SK-N-SH (cell line): Measurements from ENCODE around the gene WNT16. TPM values are rescaled to one million over a fixed set of nuclear protein-coding genes. Genes with fewer than 3 reads are reported as not detected.

Experiments used
- CTCF ChIA-PET: fragments of 300-600, 350-600 bp; formaldehyde crosslinking; extraction: SDS; loops from one replicate; lab custom pipeline; 2021; lab: Yijun Ruan, JAX
- POLR2A ChIA-PET: fragments of 350-600 bp; sonication (Branson Sonifier 250); formaldehyde crosslinking; extraction: SDS; loops from one replicate; lab custom pipeline; 2020; ENCODE audit warnings: antibody characterized with exemption, inconsistent platforms; lab: Yijun Ruan, JAX
- DNase-seq: peaks from one replicate; pipeline ENCODE4 v3.0.0; 2012
- H2AFZ ChIP-seq: fragments of 200-600 bp; sonication (generic); 2 replicates; pipeline ENCODE4 v1.8.1; 2016; ENCODE audit warnings: antibody characterized with exemption, mild to moderate bottlenecking, low read depth
- H3F3A ChIP-seq: fragments of 200-600 bp; sonication (generic); replicated peaks from 2 replicates; pipeline ENCODE3; 2016; ENCODE audit warnings: antibody characterized with exemption, mild to moderate bottlenecking; ENCODE audit not compliant: insufficient read depth
- H3K27ac ChIP-seq, 2 experiments: fragments of 200-500 bp in 1 of 2; fragments of 200-600 bp in 1 of 2; sonication (Bioruptor generic) in 1 of 2; sonication (generic), shearing (Covaris generic) in 1 of 2; 2 replicates each; pipeline versions ENCODE4 v1.5.1 to v1.6.1; 2014 to 2016; ENCODE audit warnings: low read depth in 2 of 2, inconsistent platforms in 1 of 2, low read length in 1 of 2, mild to moderate bottlenecking in 1 of 2, mixed read lengths in 1 of 2
- H3K27me3 ChIP-seq: fragments of 200-600 bp; sonication (generic), shearing (Covaris generic); 2 replicates; pipeline ENCODE4 v1.6.1; 2016; ENCODE audit warnings: mixed run types; ENCODE audit not compliant: insufficient read depth
- H3K36me3 ChIP-seq, 2 experiments: fragments of 200-500 bp in 1 of 2; fragments of 200-600 bp in 1 of 2; sonication (Bioruptor generic) in 1 of 2; sonication (generic) in 1 of 2; replicated peaks in 1 of 2; 2 replicates each; pipeline versions ENCODE3 to v1.5.1; 2014 to 2016; ENCODE audit warnings: low read length in 1 of 2, mild to moderate bottlenecking in 1 of 2; ENCODE audit not compliant: insufficient read depth in 2 of 2, control insufficient read depth in 1 of 2
- H3K4me1 ChIP-seq, 2 experiments: fragments of 200-500 bp in 1 of 2; fragments of 200-600 bp in 1 of 2; sonication (Bioruptor generic) in 1 of 2; sonication (generic), shearing (Covaris generic) in 1 of 2; 2 replicates each; pipeline versions ENCODE4 v1.5.1 to v1.6.1; 2014 to 2016; ENCODE audit warnings: low read depth in 1 of 2, low read length in 1 of 2, mixed run types in 1 of 2; ENCODE audit not compliant: insufficient read depth in 2 of 2, control insufficient read depth in 1 of 2
- H3K4me2 ChIP-seq: fragments of 200-600 bp; sonication (generic), shearing (Covaris generic); 2 replicates; pipeline ENCODE4 v1.6.1; 2017; ENCODE audit warnings: mixed run types
- H3K4me3 ChIP-seq, 2 experiments: fragments of 200-500 bp in 1 of 2; fragments of 200-600 bp in 1 of 2; sonication (Bioruptor generic) in 1 of 2; sonication (generic), shearing (Covaris generic) in 1 of 2; 2 replicates each; pipeline versions ENCODE4 v1.5.1 to v1.8.1; 2014 to 2016; ENCODE audit warnings: low read depth in 2 of 2, inconsistent platforms in 1 of 2, low read length in 1 of 2, mild to moderate bottlenecking in 1 of 2, mixed read lengths in 1 of 2, moderate library complexity in 1 of 2
- H3K79me2 ChIP-seq: fragments of 200-600 bp; sonication (generic); 2 replicates; pipeline ENCODE4 v1.8.1; 2017; ENCODE audit warnings: mild to moderate bottlenecking; ENCODE audit not compliant: insufficient read depth
- H3K9ac ChIP-seq: fragments of 200-600 bp; sonication (generic); 2 replicates; pipeline ENCODE4 v1.6.1; 2017; ENCODE audit warnings: mixed run types
- H3K9me2 ChIP-seq: fragments of 200-600 bp; sonication (generic); 2 replicates; pipeline ENCODE4 v1.6.1; 2017; ENCODE audit warnings: mixed run types
- H3K9me3 ChIP-seq: fragments of 200-600 bp; sonication (generic); 2 replicates; pipeline ENCODE4 v1.6.1; 2017; ENCODE audit warnings: mixed run types, mild to moderate bottlenecking, moderate library complexity
- H4K20me1 ChIP-seq: fragments of 200-600 bp; sonication (generic); 2 replicates; pipeline ENCODE4 v1.6.1; 2017; ENCODE audit warnings: mild to moderate bottlenecking, mixed run types; ENCODE audit not compliant: insufficient read depth
- CTCF ChIP-seq: fragments of 200-600 bp; sonication (generic); IDR thresholded peaks from 2 replicates; pipeline ENCODE4 v1.6.1; 2017; ENCODE audit warnings: antibody characterized with exemption, mild to moderate bottlenecking, moderate library complexity
- ELF1 ChIP-seq: IDR thresholded peaks from 2 replicates; pipeline ENCODE4 v1.4.0; 2012
- FOSL2 ChIP-seq: IDR thresholded peaks from 2 replicates; pipeline ENCODE4 v1.4.0; 2012; ENCODE audit warnings: low read depth, mild to moderate bottlenecking, moderate library complexity, borderline replicate concordance
- GABPA ChIP-seq: IDR thresholded peaks from 2 replicates; pipeline ENCODE4 v1.4.0; 2012; ENCODE audit warnings: low read depth, mild to moderate bottlenecking
- IRF3 ChIP-seq: fragments of 150-350 bp; IDR thresholded peaks from 2 replicates; pipeline ENCODE4 v1.6.1; 2016; ENCODE audit warnings: mild to moderate bottlenecking, low read depth, low read length
- JUND ChIP-seq: IDR thresholded peaks from 2 replicates; pipeline ENCODE4 v1.4.0; 2012
- MAX ChIP-seq: IDR thresholded peaks from 2 replicates; pipeline ENCODE4 v1.4.0; 2012; ENCODE audit warnings: low read depth
- NFIC ChIP-seq: IDR thresholded peaks from 2 replicates; pipeline ENCODE4 v1.4.0; 2012; ENCODE audit warnings: borderline replicate concordance
- NRF1 ChIP-seq: IDR thresholded peaks from 2 replicates; pipeline ENCODE4 v1.6.1; 2012; ENCODE audit warnings: low read depth, mild to moderate bottlenecking, low read length
- RCOR1 ChIP-seq: fragments of 150-350 bp; IDR thresholded peaks from 2 replicates; pipeline ENCODE4 v1.6.1; 2017; ENCODE audit warnings: antibody characterized with exemption, low read length
- RFX5 ChIP-seq: IDR thresholded peaks from 2 replicates; pipeline ENCODE4 v1.6.1; 2012; ENCODE audit warnings: mild to moderate bottlenecking, improper control_type of control experiment, low read length
- SMC3 ChIP-seq: IDR thresholded peaks from 2 replicates; pipeline ENCODE4 v1.6.1; 2012; ENCODE audit warnings: low read depth, low read length, improper control_type of control experiment
- TEAD4 ChIP-seq: IDR thresholded peaks from 2 replicates; pipeline ENCODE4 v1.4.0; 2012; ENCODE audit warnings: mild to moderate bottlenecking, borderline replicate concordance; ENCODE audit not compliant: insufficient read depth
- USF1 ChIP-seq: IDR thresholded peaks from 2 replicates; pipeline ENCODE4 v1.4.0; 2012; ENCODE audit warnings: low read depth, borderline replicate concordance
- WGBS: methylation state at CpG from one replicate; pipeline ENCODE4 v1.1.6; 2017; ENCODE audit warnings: low lambda C conversion rate; 5-methylcytosine and 5-hydroxymethylcytosine counted together
- polyA plus RNA-seq, 3 experiments: library from polyadenylated mRNA; depleted of rRNA; stranded (reverse); fragments of >200 nt; gene quantifications; 2 replicates each; pipeline ENCODE4 v1.2.3, GENCODE V29; 2012
- TF ChIP-seq, protein P1 (sequence below): IDR thresholded peaks from 2 replicates; pipeline ENCODE4; 2012
- TF ChIP-seq, protein P2 (sequence below): IDR thresholded peaks from 2 replicates; pipeline ENCODE4 v1.4.0; 2012; ENCODE audit warnings: low read depth, borderline replicate concordance
- TF ChIP-seq, protein P3 (sequence below): fragments of 150-350 bp; IDR thresholded peaks from 2 replicates; pipeline ENCODE4 v1.6.1; 2017; ENCODE audit warnings: antibody characterized with exemption, low read length, low read depth, borderline replicate concordance

The WNT16 gene
- polyA plus RNA-seq, 1 of the 3 experiments (the other 2 are of a cell fraction): 0.05 TPM

GRCh38 chr7:121339082-121339481 lies 10.3 kb downstream of the WNT16 start:
- DNase-seq: no peak
- H2AFZ ChIP-seq: no peak overlapping the region
- H3K36me3 ChIP-seq: peaks cover 0 to 3% of the 10 kb centered on the region in 2 experiments
- peaks cover 5 to 7% of the 10 kb centered on the region in 2 experiments; a peak in 1 of 4 replicates for H3K4me1 ChIP-seq
- TF ChIP-seq, protein P1, sequence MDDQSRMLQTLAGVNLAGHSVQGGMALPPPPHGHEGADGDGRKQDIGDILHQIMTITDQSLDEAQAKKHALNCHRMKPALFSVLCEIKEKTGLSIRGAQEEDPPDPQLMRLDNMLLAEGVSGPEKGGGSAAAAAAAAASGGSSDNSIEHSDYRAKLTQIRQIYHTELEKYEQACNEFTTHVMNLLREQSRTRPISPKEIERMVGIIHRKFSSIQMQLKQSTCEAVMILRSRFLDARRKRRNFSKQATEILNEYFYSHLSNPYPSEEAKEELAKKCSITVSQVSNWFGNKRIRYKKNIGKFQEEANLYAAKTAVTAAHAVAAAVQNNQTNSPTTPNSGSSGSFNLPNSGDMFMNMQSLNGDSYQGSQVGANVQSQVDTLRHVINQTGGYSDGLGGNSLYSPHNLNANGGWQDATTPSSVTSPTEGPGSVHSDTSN: no peak
- TF ChIP-seq RFX5 (no peak), SMC3 (no peak), TEAD4 (no peak), USF1 (no peak), IRF3 (no peak), FOSL2 (no peak), MAX (no peak), JUND (no peak), NRF1 (no peak), ELF1 (no peak), NFIC (no peak), CTCF (no peak), RCOR1 (no peak), GABPA (no peak)
- TF ChIP-seq, protein P2, sequence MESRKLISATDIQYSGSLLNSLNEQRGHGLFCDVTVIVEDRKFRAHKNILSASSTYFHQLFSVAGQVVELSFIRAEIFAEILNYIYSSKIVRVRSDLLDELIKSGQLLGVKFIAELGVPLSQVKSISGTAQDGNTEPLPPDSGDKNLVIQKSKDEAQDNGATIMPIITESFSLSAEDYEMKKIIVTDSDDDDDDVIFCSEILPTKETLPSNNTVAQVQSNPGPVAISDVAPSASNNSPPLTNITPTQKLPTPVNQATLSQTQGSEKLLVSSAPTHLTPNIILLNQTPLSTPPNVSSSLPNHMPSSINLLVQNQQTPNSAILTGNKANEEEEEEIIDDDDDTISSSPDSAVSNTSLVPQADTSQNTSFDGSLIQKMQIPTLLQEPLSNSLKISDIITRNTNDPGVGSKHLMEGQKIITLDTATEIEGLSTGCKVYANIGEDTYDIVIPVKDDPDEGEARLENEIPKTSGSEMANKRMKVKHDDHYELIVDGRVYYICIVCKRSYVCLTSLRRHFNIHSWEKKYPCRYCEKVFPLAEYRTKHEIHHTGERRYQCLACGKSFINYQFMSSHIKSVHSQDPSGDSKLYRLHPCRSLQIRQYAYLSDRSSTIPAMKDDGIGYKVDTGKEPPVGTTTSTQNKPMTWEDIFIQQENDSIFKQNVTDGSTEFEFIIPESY: no peak
- TF ChIP-seq, protein P3, sequence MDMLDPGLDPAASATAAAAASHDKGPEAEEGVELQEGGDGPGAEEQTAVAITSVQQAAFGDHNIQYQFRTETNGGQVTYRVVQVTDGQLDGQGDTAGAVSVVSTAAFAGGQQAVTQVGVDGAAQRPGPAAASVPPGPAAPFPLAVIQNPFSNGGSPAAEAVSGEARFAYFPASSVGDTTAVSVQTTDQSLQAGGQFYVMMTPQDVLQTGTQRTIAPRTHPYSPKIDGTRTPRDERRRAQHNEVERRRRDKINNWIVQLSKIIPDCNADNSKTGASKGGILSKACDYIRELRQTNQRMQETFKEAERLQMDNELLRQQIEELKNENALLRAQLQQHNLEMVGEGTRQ: no peak
- TF ChIP-seq, all 33 proteins: peak for 0
- POLR2A ChIA-PET: no interaction called here
- no peaks in the 10 kb centered on the region for H3K27me3 ChIP-seq
- no peak overlapping the region for H3K27ac ChIP-seq
- H3K9me2 ChIP-seq: no peaks in the 10 kb centered on the region
- H4K20me1 ChIP-seq: no peaks in the 10 kb centered on the region
- H3K79me2 ChIP-seq: no peaks in the 10 kb centered on the region
- H3F3A ChIP-seq: no peaks in the 10 kb centered on the region
- H3K9ac ChIP-seq: no peak overlapping the region
- WGBS: 93% methylated on average over 5 of the region's 5 CpGs
- H3K4me2 ChIP-seq: no peak overlapping the region
- CTCF ChIA-PET: no interaction called here
- no peaks in the 10 kb centered on the region for H3K9me3 ChIP-seq
- H3K4me3 ChIP-seq: no peak overlapping the region
